Left cardiac atrium (tissue), 4 donors: ENCODE measurements around the gene PMIS2. TPM values are rescaled to one million over a fixed set of nuclear protein-coding genes. Genes with fewer than 3 reads are reported as not detected.

Experiments
- ATAC-seq, 2 donors: fragments of 200-7000 bp; cut with Tn5 transposase; one replicate each; pipeline ENCODE4 v1.9.1; 2020; ENCODE audit warnings: mild to moderate bottlenecking in 2 of 2, moderate library complexity in 2 of 2
- DNase-seq: peaks from one replicate; pipeline ENCODE4 v3.0.0-alpha.2; 2020
- intact Hi-C, 2 donors: fragments of 100-400 bp; cut with DNase I; formaldehyde crosslinking; loops; one replicate each; pipeline versions ENCODE4 v1.14.1 to v1.15.1; 2022 to 2023
- total RNA-seq, 2 donors: library from RNA; stranded (reverse); fragmentation: NEBNext Ultra II Directional; extraction: Animal tissue kit (Norgen Biotek cat#: 25700); gene quantifications; one replicate each; pipeline ENCODE4 v1.2.1, GENCODE V29; 2021
- donor health status: DM: no; HTN: yes; CAD: no.
- donor health status: DM: no; HTN: yes; CAD: no; lungs with severe emphysema.
- donor health status: DM: yes; HTN: yes; CAD: no.
- donor health status: Dilated cardiomyopathy.

Gene PMIS2
- total RNA-seq, 2 donors from 2014 or later, result not detected

DNA sequence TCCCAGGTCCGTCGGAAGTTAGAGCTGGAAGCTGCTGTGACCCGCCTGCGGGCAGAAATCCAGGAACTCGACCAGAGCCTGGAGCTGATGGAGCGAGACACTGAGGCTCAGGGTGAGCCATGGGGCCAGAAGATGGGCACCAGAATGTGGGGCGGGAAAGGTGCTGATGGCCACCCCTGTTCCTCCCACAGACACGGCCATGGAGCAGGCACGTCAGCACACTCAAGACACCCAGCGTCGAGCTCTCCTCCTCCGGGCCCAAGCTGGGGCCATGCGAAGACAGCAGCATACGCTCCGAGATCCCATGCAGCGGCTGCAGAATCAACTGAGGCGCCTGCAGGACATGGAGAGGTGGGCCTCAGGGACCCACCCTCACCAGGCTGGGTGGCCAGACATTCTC lies 29.1 kb downstream of the PMIS2 start:
- ATAC-seq (no peak), DNase-seq (no peak)
- intact Hi-C loops, result no loop called here

DNA sequence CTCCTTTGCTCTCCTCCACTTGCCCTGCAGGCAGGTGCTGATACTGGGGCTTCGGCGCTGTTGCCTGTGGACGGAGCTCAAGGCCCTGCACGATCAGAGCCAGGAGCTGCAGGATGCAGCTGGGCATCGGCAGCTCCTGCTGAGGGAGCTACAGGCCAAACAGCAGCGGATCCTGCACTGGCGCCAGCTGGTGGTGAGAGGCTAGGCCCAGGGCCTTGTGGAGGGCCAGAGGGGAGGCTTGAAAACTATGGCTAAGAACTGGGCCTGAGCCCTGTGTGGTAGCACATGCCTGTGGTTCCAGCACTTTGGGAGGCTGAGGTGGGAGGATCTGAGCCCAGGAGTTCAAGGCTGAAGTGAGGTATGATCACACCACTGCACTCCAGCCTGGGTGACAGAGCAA lies 32.9 kb downstream of the PMIS2 start:
- intact Hi-C loops, result no loop called here
- DNase-seq, result no peak
- no peak for ATAC-seq

DNA sequence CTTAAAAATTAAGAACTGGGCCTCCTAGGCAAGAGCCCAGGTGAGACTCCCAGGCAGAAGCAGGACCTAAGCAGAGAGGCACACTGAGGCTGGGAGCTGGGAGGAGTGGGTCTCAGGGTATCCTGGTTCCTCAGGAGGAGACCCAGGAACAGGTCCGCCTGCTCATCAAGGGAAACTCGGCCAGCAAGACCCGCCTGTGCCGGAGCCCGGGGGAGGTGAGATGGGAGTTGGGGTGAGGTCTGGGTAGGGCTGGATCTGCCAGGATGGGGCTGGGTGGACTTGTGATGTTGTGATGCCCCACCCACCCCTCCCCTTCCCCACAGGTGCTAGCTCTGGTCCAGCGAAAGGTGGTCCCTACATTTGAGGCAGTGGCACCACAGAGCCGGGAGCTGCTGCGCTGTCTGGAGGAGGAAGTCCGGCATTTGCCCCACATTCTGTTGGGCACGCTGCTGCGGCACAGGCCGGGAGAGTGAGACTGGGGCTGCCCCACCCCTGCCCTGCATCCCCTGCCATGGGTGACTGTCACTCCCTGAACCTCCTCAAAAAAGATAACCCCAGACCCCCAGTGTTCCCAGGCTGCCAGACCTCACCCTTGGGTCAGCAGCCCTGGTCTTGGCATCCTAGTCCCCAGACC lies 33.4 kb downstream of the PMIS2 start:
- ATAC-seq, result no peak
- intact Hi-C loops, result no loop called here
- no peak for DNase-seq

DNA sequence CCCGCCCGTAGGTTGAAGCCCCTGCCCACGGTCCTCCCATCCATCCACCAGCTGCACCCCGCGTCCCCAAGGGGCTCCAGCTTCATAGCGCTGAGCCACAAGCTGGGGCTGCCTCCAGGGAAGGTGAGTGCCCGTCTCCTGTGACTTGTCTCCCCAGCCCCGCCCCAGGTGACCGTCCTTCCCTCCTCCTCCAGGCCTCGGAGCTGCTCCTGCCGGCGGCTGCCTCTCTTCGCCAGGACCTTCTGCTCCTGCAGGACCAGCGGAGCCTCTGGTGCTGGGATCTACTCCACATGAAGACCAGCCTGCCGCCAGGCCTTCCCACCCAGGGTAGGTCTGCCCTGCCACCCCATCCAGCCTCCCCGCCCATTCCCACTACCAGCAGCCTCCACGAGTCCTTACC lies 34.0 kb downstream of the PMIS2 start:
- ATAC-seq (no peak), DNase-seq (no peak)
- intact Hi-C loops, result no loop called here

DNA sequence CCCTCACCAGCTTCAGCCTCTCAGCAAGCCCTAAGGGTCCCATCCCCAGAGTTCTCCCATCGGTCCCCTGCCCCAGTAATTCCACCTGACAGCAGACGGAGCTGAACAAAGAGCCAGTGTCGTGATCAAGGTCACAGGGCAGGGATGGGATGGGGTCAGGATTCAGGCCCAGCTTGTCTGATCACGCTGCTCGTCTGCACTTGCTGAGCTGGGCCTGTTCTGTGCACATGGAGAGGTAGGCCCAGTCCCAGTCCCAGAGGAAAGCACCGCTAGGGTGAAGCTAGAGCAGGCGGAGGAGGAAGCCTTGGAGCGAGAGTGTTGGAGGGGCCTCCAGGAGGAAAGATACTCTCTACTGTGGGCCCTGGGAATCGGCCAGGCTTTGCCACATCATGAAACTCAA lies 35.7 kb downstream of the PMIS2 start:
- ATAC-seq, result no peak
- no peak for DNase-seq
- intact Hi-C loops, result no loop called here

DNA sequence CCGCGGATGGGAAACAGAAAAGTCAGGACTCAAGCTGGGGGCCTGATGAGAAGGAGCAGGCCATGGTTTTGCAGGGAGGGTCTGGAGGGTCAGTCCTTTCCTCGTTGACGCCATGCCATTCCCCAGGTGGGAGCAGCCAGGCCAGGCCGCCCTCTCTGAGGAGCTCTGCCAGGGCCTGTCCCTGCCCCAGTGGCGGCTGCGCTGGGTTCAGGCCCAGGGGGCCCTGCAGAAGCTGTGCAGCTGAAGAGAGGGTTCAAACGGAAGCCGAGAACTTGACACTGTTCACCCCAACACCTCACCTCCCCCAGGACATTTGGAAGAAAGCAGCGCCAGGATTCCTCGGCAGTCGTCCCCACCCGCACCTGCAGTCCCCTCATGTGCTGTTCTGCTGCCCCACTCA lies 36.8 kb downstream of the PMIS2 start:
- ATAC-seq, result no peak

DNA sequence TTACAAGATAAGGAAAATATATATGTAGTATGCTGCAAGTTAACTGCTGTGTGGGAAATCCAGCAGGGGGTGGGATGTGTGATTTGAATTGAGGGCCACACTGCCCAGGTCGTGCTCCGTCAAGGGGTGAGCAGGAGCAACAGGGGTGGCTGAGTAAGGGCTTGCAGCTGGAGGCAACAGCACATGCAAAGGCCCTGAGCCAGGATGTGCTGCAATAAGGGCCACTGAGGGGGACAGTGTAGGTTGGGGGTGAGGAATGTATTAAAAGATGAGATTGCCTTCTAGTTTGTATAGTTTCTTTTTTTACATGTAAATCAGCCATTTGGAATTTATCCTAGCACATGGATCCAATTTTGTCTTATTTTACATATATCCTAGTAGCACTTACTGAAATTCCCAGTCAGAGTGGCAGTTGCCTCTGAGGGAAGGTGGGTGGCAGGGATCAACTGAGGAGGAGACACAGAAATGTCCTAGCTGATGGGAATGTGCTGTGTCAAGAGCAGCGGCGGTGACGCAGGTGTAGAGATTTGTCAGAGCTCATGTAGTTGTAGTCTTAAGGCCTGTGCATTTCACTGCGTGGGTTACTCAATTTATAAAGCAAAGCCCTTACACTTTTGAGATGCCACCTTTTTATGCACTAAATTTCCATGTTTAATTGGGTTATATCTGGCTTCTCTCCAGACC lies 37.5 kb downstream of the PMIS2 start:
- no peak for ATAC-seq

More for the DNA sequence above, 36.8 kb downstream of the PMIS2 start:
- intact Hi-C loops, result no loop called here
- DNase-seq, result no peak

DNA sequence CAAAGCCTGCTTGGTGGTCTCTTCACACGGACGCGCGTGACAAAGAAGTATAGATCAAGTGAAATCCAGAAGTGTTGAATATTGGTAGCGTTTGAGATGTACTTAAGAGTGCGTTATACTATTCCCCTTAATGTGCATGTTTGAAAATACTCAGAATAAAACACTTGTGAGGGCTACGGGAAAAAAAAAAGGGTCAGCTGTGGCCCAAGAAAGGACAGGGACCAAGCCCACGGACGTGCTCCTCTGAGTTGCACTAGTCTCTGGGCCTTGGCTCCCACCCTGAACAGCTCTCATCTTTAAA lies 42.2 kb downstream of the PMIS2 start:
- no peak for DNase-seq
- intact Hi-C loops, result no loop called here
- no peak for ATAC-seq

More for the DNA sequence above, 37.5 kb downstream of the PMIS2 start:
- intact Hi-C loops, result no loop called here
- no peak for DNase-seq

DNA sequence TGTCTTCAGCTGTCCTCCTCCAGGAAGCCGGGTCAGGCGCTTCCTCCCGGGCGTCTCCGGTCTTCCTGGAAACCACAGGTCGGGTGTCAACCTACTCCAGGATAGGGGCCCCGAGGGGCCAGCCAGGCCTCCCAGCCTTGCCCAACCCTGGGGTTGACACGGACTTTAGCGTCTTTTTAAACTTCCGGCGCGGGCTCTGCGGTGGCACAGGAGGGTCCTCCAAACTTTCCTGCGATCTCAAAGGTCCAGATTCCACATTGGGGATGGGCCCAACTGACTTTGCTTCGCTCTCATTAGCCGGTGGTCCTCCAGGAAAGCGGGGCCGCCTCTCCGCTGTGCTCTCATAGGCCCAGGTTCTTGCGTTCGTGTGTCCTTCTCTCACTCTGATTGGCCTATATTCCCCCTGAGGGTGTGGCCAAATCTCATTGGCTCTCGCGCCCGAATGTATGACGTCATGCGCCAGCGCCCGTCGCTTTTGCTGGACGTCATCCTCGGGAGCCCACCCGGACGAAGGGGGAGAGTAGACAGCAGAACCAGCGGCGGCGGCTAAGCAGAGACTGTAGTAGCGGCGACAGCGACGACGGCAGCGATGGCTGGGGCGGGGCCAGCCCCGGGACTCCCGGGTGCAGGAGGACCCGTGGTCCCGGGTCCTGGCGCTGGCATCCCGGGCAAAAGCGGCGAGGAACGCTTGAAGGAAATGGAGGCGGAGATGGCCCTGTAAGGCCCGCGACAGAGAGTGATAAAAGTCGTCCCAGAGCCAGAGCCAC lies 42.8 kb downstream of the PMIS2 start, which contains the start of gene RBM42:
Gene RBM42 (plus strand): TSS at position 472 of the 767 bp plus-strand sequence. CDS start 118 bp downstream, at position 590.
- intact Hi-C loops, result no loop called here
- peak; percentile 100 for ATAC-seq

DNA sequence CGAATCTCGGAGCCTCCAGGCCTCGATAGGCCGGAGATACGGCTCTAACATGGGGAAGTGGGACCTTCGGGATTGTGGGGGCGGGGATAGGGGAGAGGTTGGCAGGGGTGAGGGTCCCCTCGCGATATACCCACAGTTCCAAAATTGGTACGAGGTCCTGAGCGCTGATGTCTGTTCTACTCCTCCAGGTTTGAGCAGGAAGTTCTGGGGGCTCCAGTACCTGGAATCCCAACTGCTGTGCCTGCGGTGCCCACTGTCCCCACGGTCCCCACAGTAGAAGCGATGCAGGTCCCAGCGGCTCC lies 43.3 kb downstream of the PMIS2 start:
- no peak for ATAC-seq
- intact Hi-C loops, result no loop called here
- DNase-seq, result no peak

More for the DNA sequence above, 42.8 kb downstream of the PMIS2 start, which contains the start of gene RBM42:
- DNase-seq, result peak; percentile 97

DNA sequence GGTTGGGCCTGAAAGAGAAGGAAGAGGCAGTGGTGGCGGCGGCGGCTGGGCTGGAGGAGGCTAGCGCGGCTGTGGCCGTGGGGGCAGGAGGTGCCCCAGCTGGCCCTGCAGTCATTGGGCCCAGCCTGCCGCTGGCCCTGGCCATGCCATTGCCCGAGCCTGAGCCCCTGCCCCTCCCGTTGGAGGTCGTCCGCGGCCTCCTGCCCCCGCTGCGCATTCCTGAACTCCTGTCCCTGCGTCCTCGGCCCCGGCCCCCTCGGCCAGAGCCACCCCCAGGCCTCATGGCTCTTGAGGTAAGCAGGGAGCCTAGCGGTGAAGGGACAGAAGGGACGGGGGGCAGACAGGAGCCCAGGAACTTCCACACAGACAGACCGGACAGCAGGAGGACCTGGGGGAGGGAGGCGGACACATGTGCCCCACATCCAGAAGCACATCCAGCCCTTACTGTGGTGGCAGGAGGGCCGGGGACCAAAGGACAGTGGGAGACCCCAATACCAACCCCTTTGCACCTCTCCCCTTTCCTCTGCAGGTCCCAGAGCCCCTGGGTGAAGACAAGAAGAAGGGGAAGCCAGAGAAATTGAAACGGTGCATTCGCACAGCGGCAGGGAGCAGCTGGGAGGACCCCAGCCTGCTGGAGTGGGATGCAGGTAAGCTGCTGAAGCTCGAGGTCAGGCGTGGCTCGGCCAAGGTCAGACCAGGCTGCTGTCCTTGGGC lies 47.9 kb downstream of the PMIS2 start:
- no peak for DNase-seq
- ATAC-seq, result no peak
- intact Hi-C loops, result no loop called here

DNA sequence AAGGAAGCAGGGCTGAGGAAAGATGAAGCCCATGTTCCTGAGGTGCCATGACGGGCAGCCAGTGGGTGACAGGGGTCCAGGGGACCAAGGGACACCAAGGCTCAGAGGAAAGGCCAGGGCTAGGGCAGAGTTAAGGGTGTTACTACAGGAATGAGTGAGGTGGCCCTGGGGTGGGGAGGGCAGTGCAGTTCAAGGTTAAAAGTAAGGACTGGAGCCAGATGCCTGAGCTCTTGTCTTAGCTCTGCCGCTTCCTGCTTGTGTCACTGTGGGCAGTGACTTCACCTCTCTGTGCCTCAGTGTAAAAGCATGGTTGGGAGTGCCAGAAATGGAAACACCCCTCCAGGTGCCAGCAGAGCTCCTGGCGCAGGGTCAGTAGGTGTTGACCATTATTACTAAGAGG lies 50.7 kb downstream of the PMIS2 start:
- DNase-seq (no peak), ATAC-seq (no peak)
- intact Hi-C loops, result no loop called here

Other genes with a start within 250 kb of the PMIS2 start
- gene FFAR1, start 238.3 kb upstream of the PMIS2 start, total RNA-seq, result not detected
- gene FFAR3, start 227.7 kb upstream of the PMIS2 start, total RNA-seq, result under 1 TPM; 0.18 to 0.44 TPM
- not detected for gene GPR42, start 215.1 kb upstream of the PMIS2 start, total RNA-seq
- under 1 TPM; 0.44 to 0.47 TPM for gene FFAR2, start 137.9 kb upstream of the PMIS2 start, total RNA-seq
- not detected for gene KRTDAP, start 95.7 kb upstream of the PMIS2 start, total RNA-seq
- 1 to 10 TPM; 7.5 to 7.6 TPM for gene DMKN, start 72.5 kb upstream of the PMIS2 start, total RNA-seq
- not detected for gene SBSN, start 57.9 kb upstream of the PMIS2 start, total RNA-seq
- not detected for gene GAPDHS, start 52.7 kb upstream of the PMIS2 start, total RNA-seq
- 10 to 100 TPM; 78.1 to 87.5 TPM for gene TMEM147, start 40.5 kb upstream of the PMIS2 start, total RNA-seq
- gene ATP4A, start 22.5 kb upstream of the PMIS2 start, total RNA-seq, result not detected
- 1 to 10 TPM; 3.8 to 4.2 TPM for gene HAUS5, start 26.6 kb downstream of the PMIS2 start, total RNA-seq
- 10 to 100 TPM; 51.3 to 54.2 TPM for gene RBM42, start 42.9 kb downstream of the PMIS2 start, total RNA-seq
- under 1 TPM; 0.29 to 0.88 TPM for gene ETV2, start 55.6 kb downstream of the PMIS2 start, total RNA-seq
- 1,000 to 10,000 TPM in 1 of 2 donors, 100 to 1,000 TPM in 1; 934 to 1,059 TPM for gene COX6B1, start 62.1 kb downstream of the PMIS2 start, total RNA-seq
- not detected for gene UPK1A, start 80.3 kb downstream of the PMIS2 start, total RNA-seq
- gene ZBTB32, start 118.4 kb downstream of the PMIS2 start, total RNA-seq, result not detected
- 10 to 100 TPM; 15.4 to 17.1 TPM for gene KMT2B, start 131.8 kb downstream of the PMIS2 start, total RNA-seq
- gene IGFLR1, start 156.3 kb downstream of the PMIS2 start, total RNA-seq, result 1 to 10 TPM; 6.5 to 7.0 TPM
- 10 to 100 TPM; 17.7 to 21.6 TPM for gene U2AF1L4, start 159.2 kb downstream of the PMIS2 start, total RNA-seq
- 10 to 100 TPM; 41.7 to 46.6 TPM for gene PSENEN, start 159.5 kb downstream of the PMIS2 start, total RNA-seq
- 1 to 10 TPM; 7.5 to 8.1 TPM for gene LIN37, start 162.4 kb downstream of the PMIS2 start, total RNA-seq
- gene HSPB6, start 170.9 kb downstream of the PMIS2 start, total RNA-seq, result 100 to 1,000 TPM; 210 to 251 TPM
- 1 to 10 TPM; 6.8 to 8.4 TPM for gene PROSER3, start 172.0 kb downstream of the PMIS2 start, total RNA-seq
- gene ARHGAP33, start 189.4 kb downstream of the PMIS2 start, total RNA-seq, result 1 to 10 TPM; 2.4 to 2.7 TPM
- gene PRODH2, start 226.7 kb downstream of the PMIS2 start, total RNA-seq, result not detected